HEK293T (cell line): ENCODE measurements around the gene MORN2.

Experiments used
- BHLHE40 ChIP-seq: fragments of 450-650 bp; IDR thresholded peaks from 2 replicates; pipeline ENCODE4 v1.6.1; 2016; ENCODE audit warnings: mild to moderate bottlenecking, moderate library complexity, borderline replicate concordance
- CTBP1 ChIP-seq: fragments of 450-650 bp; IDR thresholded peaks from 2 replicates; pipeline ENCODE4 v1.6.1; 2016; ENCODE audit warnings: borderline replicate concordance
- ELF4 ChIP-seq: fragments of 450-650 bp; IDR thresholded peaks from 2 replicates; pipeline ENCODE4 v1.6.1; 2017; ENCODE audit warnings: antibody characterized with exemption
- FOXA1 ChIP-seq: fragments of 450-650 bp; IDR thresholded peaks from 2 replicates; pipeline ENCODE4 v1.6.1; 2016; ENCODE audit warnings: mild to moderate bottlenecking
- FOXK2 ChIP-seq: fragments of 450-650 bp; IDR thresholded peaks from 2 replicates; pipeline ENCODE4 v1.6.1; 2016; ENCODE audit warnings: mild to moderate bottlenecking
- FOXM1 ChIP-seq: fragments of 450-650 bp; IDR thresholded peaks from 2 replicates; pipeline ENCODE4 v1.6.1; 2017; ENCODE audit warnings: mild to moderate bottlenecking, borderline replicate concordance
- HDGF ChIP-seq: fragments of 450-650 bp; IDR thresholded peaks from 2 replicates; pipeline ENCODE4 v1.6.1; 2017; ENCODE audit warnings: antibody characterized with exemption, borderline replicate concordance
- LEF1 ChIP-seq: fragments of 450-650 bp; IDR thresholded peaks from 2 replicates; pipeline ENCODE4 v1.6.1; 2017; ENCODE audit warnings: mild to moderate bottlenecking, borderline replicate concordance
- PKNOX1 ChIP-seq: fragments of 450-650 bp; IDR thresholded peaks from 2 replicates; pipeline ENCODE4 v1.6.1; 2016
- SP1 ChIP-seq: fragments of 450-650 bp; IDR thresholded peaks from 2 replicates; pipeline ENCODE4 v1.6.1; 2017
- SUZ12 ChIP-seq: fragments of 450-650 bp; IDR thresholded peaks from 2 replicates; pipeline ENCODE4 v1.6.1; 2016; ENCODE audit warnings: mild to moderate bottlenecking
- TARDBP ChIP-seq: fragments of 450-650 bp; IDR thresholded peaks from 2 replicates; pipeline ENCODE4 v1.6.1; 2016
- ZNF384 ChIP-seq: fragments of 450-650 bp; IDR thresholded peaks from 2 replicates; pipeline ENCODE4 v1.6.1; 2016

GRCh38 chr2:38856165-38856564, 19.6 kb upstream of the MORN2 start:
- no peak for TF ChIP-seq FOXA1
- TF ChIP-seq SUZ12: no peak
- no peak for TF ChIP-seq FOXK2
- TF ChIP-seq SP1: no peak
- TF ChIP-seq BHLHE40: no peak
- TF ChIP-seq PKNOX1: no peak
- TF ChIP-seq FOXM1: no peak
- TF ChIP-seq ELF4: no peak
- no peak for TF ChIP-seq CTBP1
- no peak for TF ChIP-seq ZNF384
- TF ChIP-seq HDGF: no peak
- no peak for TF ChIP-seq TARDBP
- no peak for TF ChIP-seq LEF1
